GM18868 (cell line): ENCODE measurements around the gene STUB1.

Experiments used
- ATAC-seq: cut with Tn5 transposase; IDR thresholded peaks from one replicate; pipeline ENCODE4 v1.9.1; 2021; ENCODE audit warnings: mild to moderate bottlenecking, moderate library complexity; ENCODE audit not compliant: unreplicated experiment

The STUB1 gene

DNA sequence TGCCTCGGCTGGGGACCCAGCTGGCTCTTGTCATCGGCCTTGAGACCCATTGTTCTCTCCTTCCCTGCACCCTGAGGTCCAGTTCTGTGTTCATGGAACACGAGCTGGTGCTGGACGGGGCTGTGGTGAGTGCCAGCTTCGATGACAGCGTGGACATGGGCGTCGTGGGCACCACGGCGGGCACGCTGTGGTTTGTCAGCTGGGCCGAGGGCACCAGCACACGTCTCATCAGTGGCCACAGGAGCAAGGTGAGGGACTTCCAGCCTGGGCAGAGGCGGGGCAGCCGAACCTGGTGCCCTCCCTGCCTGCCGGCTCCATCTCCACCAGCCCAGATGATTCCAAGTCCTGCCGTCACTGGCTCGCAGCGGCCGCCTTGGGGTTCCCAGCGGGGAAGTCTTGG, 17.6 kb upstream of the STUB1 start:
- no peak for ATAC-seq

DNA sequence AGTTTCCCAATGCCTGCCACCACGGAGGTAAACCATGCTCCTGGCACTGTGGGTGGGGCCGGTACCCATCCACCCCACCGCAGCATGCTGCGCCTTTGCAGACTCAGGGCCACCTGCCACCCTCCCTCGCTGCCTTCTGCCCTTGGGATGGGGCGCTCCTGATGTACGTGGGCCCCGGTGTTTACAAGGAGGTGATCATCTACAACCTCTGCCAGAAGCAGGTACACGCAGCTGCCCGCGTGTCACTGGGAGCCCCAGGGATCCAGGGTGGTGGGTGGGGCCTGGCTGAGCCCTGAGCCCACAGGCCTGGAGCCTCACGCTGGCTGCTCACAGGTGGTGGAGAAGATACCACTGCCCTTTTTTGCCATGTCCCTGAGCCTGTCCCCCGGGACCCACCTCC, 13.6 kb upstream of the STUB1 start:
- no peak for ATAC-seq

DNA sequence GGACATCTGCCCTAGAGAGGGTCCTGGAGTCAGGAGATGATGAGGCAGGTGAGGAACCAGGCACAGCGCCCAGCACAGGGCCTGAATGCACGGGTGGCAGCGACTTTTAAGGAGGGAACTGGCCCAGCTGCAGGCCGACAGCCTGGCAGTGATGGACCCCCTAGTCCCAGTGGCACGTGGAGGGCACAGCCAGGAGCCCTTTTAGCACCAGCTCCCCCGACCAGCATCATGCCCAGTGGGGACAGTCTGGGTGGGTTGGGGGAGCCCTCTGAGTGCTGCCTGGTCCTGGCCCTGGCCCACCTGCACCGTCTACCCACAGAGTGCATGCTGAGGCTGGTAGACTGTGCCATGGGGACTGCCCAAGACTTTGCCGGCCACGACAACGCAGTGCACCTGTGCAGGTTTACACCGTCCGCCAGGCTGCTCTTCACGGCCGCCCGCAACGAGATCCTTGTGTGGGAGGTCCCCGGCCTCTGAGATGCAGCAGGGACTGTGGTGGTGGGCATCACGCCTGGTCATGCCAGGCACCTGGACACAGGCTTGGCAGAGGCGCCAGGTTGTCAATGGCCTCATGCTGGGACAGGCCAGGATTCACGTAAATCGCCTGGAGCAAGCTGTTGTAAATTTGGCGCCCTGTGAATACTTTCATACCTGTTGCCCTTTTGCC, 13.0 kb upstream of the STUB1 start:
- no peak for ATAC-seq

DNA sequence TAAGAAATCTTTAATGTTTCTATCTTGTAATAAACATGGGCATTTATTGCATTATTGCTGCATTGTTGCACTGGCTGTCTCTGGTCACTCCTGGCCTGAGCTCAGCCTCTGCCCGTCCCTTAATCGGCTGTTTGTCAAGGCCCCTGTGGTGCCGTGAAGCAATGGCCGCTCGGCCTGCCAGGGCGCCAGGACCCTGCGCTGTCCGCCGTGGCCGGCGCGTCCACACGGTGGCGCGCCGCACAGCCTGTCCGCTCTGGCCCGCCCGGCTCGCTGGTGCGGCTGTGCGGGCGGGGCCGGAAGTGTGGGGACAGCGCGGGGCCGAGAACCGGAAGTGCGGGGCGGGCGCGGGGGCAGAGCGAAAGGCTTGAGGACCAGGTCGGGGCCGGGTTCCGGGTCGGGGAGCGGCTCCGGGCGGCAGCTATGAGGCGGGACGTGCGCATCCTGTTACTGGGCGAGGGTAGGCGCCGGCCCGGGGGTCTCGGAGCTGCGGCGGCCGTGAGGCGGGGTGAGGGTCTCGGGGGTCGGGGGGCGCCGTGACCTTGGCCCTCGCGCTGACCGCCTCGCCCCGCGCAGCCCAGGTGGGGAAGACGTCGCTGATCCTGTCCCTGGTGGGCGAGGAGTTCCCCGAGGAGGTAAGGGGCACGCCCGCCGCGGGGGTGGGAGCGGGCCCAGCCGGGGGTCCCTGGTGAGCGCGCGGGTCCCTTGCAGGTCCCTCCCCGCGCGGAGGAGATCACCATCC, 12.3 kb upstream of the STUB1 start, which contains the start of gene RHOT2:
TSS of gene RHOT2 (plus strand) at position 353 of the 739 bp plus-strand sequence. CDS start at position 421, 68 bp downstream.
- peak; percentile 93 for ATAC-seq

DNA sequence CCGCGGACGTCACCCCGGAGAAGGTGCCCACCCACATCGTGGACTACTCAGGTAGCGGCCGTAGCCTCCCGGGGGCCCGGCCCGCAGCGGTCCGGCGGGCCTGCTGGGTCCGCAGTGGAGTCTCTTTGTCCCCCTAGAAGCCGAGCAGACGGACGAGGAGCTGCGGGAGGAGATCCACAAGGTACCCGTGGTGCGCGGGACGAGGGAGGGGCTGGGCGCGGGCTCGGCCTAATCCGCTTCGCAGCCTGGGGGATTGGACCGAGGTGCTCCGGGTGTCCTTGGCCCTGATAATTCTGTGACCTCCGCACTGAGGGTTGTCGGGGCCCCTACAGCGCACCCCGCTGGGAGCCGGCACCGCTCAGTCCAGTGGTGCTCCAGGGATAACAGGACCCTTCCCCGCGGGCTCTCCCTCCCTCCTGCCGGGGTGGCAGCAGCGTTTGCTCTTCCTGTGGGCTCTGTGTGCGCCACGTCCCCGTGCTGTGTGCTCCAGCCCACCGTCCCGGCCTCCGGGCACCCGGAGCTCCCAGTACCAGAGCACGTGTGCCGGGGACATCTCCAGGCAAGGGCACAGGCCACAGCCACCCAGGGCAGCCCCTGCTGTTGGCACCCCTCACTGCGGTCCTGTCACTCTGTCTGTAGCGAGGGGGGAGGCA, 11.6 kb upstream of the STUB1 start:
- ATAC-seq = no peak

DNA sequence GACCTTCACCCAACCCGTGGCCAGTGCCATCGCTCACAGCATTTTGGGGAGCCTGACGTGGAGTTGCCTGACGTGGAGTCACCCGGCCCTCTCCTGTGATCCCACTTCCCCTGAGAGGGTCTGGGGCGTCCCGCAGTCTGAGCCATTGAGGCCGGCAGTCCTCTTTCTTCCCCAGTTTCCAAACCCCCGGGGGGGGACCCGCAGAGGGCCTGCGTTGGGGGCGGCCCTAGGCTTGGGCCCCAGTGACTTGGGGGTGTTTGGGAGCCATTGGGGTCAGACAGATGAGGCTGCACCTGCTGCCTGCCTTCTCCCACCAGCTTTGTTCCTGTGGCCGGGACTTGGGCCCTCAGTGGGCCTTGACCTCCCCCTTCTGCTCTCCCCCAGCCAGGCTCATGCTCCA, 10.5 kb upstream of the STUB1 start:
- ATAC-seq = no peak

DNA sequence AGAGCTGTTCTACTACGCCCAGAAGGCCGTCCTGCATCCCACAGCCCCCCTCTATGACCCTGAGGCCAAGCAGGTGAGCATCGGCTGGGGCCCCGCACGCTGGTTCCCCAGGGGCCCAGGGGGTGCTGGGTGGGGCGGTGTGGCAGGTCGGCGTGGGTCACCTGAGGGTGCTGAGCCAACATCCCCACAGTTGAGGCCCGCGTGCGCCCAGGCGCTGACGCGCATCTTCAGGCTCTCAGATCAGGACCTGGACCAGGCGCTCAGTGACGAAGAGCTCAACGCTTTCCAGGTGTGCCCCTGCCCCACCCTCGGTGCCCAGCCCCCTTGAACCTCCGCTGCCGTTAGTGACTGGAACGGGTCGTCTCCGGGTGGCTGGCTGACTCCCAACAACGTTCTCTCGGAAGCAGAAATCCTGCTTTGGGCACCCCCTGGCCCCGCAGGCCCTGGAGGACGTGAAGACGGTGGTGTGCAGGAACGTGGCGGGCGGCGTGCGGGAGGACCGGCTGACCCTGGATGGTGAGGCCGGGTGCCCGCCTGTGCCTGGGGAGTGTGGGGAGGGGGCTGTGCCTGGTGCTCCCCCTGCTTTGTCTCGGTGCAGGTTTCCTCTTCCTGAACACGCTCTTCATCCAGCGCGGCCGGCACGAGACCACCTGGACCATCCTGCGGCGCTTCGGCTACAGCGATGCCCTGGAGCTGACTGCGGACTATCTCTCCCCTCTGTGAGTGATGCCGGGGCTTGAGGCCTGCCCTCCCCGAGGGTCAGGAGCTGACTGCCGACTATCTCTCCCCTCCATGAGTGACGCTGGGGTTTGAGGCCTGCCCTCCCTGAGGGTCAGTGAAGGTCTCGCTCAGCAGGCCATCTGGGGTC, 9.5 kb upstream of the STUB1 start:
- no peak for ATAC-seq

DNA sequence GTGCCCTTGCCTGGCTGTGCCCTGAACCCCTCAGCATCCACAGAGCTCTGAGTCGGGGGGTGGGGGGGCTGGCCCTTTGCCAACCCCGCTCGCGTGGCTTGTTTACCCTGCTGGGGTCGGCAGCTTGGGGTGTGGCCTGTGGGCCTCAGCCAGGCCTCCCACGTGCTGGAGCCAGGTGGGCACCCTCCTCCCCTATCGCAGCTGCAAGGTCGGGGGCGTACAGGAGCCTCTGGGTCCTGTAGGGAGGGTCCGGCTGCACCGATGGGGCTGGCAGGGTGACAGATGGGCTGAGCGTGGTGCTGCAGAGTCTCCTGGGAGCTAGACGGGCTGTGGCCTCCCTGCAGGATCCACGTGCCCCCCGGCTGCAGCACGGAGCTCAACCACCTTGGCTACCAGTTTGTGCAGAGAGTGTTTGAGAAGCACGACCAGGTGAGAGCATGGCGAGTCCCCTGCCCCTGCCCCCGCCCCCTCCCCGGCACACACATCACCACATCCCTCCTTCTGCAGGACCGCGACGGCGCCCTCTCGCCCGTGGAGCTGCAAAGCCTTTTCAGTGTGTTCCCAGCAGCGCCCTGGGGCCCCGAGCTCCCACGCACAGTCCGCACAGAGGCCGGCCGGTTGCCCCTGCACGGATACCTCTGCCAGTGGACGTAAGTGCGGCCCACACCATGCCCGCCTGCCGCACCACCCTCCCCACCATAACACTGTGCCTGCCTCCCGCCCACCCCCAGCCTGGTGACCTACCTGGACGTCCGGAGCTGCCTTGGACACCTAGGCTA, 8.7 kb upstream of the STUB1 start:
- no peak for ATAC-seq

DNA sequence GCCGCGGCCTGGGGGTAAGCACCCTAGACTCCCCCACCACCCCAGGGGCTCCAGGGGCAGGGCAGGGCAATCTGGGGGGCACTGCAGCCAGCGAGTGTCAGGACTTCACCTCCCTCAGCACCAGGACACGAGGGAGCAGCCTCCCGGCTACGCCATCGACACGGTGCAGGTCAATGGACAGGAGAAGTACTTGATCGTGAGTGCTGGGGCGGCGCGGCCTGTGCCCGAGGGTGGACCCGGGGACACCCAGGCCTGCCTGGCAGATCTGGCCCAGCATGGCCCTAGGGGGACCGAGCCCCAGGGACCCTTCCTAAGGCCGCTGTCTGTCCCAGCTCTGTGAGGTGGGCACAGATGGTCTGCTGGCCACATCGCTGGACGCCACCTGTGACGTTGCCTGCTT, 7.8 kb upstream of the STUB1 start:
- ATAC-seq = no peak

DNA sequence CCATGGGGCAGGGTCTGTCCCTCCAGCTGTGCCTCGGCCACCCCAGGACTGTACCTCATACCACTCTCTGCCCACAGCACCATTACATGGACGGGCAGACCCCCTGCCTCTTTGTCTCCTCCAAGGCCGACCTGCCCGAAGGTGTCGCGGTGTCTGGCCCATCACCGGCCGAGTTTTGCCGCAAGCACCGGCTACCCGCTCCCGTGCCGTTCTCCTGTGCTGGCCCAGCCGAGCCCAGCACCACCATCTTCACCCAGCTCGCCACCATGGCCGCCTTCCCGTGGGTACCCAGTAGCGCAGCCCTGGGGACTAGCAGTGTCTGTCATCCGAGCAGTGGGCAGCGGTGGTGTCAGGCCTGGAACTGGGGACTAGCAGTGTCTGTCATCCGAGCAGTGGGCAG, 7.4 kb upstream of the STUB1 start:
- ATAC-seq = no peak

DNA sequence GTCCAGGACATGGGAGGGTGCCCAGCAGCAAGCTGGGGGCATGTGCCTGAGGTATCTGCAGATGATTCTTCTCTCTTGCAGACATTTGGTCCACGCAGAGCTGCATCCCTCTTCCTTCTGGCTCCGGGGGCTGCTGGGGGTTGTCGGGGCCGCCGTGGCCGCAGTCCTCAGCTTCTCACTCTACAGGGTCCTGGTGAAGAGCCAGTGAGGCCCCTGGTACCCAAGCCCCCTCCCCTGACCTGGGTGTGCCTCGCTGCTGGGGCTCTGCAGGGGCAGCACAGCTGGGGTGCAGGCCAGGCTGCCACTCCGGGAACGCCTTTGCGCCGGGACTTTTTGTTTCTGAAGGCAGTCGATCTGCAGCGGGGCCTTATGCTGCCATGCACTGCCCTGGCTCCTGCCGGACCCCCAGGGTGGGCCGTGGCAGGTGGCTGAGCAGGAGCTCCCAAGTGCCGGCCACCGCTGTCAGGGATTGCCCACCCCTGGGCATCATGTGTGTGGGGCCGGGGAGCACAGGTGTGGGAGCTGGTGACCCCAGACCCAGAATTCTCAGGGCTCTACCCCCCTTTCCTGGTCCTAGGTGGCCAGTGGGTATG, 6.7 kb upstream of the STUB1 start:
- no peak for ATAC-seq

DNA sequence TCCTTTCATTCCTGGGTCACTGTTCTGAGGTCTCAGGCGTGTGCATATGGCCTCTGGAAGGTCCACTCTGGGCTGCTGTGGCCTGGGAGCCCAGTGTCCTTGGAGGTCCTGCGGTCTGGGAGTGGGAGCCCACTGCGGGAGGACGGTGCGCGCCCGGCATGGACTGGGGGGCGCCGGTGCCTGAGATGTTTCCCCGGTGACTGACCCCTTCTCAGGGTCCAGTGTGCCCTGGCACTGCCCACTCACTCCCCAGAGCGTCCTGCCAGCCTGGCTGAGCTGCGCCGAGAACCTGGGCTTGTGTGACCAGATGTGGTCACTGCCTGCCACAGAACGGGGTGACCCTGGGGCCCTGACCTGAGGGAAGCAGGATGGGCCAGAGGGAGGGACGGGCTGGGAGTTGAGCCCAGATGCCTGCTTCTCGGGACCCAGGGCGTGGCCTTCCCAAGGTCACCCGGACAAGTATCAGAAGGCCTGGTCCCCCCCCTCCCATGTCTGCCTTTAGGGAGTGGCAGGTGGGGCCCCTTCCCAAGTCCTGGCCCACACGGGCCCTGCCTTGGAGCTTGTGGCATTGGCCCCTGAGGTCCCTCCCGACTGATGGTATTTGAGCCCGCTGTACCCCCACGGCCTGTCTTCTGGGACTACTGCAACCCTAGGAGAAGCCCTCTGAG, 5.9 kb upstream of the STUB1 start:
- no peak for ATAC-seq

DNA sequence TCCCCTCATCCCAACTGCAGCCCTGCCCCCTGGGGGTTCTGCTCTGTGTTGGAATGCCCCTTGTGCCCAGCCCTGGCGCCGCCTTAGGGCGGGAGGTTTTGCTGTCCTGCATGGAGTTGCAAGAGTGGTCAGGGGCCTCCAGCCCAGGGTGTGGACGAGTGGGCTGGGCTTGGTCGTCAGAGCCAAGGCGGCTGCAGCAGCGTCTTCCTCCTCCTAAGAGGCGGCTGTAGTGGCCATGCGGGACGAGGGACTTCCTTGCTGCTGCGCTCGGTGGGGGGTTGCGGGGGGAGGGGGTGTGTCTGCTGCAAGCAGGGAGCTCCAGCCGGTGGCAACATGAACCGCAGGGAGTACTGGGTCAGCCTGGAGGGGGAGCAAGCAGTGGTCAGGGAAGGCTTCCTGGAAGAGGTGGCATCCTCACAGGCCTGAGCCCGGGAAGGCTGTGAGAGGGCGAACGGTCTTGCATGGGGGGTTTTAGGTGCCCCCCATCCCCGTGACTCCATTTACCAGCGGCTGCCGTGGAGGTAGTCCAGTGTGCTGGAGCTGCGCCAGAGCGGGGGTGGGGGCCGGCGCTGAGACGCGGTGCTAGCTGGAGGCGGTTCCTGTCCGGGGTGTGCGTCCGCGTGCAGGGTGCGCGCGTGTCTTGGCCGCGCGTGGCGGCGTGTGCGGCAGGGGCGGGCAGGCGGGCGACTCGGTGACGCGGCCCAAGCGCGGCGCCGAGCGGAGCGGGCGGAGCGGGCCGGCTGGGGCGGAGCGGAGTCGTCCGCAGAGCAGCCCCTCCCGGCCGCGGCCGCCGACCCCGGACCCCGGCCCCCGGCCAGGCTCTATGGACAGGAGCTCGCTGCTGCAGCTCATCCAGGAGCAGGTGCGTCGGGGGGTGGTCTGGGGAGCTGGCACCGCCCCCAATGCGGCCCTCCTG, 5.0 kb upstream of the STUB1 start, which contains the start of gene RHBDL1:
TSS of gene RHBDL1 (plus strand) at position 704 of the 916 bp plus-strand sequence. CDS start at position 824, 120 bp downstream.
- no peak for ATAC-seq

DNA sequence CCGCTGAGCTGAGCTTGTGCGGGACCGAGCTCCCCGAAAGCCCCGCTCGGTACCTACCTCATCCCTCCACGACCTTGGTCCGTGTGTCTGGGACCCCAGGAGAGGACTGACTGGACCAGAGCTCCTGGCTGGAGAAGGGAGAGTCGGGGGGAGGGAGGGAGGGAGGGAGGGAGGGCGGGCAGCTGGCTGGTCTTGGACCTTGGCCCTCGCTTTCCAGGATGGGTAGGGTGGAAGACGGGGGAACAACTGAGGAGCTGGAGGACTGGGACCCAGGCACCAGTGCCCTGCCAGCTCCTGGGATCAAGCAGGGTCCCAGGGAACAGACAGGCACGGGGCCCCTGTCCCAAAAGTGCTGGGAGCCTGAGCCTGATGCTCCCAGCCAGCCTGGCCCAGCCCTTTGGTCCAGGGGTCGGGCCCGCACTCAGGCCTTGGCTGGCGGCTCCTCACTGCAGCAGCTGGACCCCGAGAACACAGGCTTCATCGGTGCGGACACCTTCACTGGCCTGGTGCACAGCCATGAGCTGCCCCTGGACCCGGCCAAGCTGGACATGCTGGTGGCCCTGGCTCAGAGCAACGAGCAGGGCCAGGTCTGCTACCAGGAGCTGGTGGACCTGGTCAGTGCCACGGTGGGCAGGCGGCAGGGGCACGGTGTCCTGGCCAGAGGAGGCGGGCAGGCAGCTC, 4.2 kb upstream of the STUB1 start:
- no peak for ATAC-seq

DNA sequence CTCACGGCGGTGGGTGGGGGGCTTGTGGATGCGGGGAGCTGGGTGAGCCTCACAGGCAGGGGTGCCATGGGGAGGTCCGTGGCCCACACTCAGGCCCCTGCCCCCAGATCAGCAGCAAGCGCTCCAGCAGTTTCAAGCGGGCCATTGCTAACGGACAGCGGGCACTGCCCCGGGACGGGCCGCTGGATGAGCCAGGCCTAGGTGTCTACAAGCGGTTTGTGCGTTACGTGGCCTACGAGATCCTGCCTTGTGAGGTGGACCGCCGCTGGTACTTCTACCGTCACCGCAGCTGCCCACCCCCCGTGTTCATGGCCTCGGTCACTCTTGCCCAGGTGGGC, 3.7 kb upstream of the STUB1 start:
- no peak for ATAC-seq

DNA sequence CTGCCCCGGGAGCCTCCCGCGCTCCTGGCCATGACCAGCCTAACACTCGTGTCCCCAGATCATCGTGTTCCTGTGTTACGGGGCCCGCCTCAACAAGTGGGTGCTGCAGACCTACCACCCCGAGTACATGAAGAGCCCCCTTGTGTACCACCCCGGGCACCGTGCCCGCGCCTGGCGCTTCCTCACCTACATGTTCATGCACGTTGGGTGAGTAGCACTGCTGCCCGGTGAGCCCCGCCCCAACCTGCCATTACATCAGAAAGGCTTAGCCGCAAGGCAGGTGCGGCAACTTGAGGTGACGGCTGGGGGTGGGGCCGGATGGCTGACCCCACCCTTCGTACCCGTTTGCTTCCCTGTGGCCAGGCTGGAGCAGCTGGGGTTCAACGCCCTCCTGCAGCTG, 3.3 kb upstream of the STUB1 start:
- no peak for ATAC-seq

DNA sequence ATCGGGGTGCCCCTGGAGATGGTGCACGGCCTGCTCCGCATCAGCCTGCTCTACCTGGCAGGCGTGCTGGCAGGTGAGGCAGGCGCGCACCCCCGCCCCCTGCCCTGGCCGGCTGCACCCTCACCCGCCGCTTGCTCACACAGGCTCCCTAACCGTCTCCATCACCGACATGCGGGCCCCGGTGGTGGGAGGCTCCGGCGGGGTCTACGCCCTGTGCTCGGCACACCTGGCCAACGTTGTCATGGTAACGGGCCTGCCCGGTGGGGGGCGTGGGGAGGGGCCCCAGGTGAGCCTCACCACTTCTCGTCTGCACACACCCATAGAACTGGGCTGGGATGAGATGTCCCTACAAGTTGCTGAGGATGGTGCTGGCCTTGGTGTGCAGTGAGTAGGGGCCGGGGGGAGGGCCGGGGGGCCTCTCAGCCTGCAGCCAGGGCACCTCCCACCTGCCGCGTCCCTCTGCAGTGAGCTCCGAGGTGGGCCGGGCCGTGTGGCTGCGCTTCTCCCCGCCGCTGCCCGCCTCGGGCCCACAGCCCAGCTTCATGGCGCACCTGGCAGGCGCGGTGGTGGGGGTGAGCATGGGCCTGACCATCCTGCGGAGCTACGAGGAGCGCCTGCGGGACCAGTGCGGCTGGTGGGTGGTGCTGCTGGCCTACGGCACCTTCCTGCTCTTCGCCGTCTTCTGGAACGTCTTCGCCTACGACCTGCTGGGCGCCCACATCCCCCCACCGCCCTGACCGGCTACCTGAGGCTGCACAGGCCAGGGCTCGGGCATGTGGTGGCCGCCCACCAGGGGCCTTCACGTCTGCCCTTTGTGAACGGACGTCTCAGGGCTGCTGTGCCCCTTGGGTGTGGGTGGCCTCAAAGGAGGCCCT, 2.7 kb upstream of the STUB1 start:
- ATAC-seq = no peak
